Measurements from ENCODE around the gene KPNB1.

Gene KPNB1

DNA sequence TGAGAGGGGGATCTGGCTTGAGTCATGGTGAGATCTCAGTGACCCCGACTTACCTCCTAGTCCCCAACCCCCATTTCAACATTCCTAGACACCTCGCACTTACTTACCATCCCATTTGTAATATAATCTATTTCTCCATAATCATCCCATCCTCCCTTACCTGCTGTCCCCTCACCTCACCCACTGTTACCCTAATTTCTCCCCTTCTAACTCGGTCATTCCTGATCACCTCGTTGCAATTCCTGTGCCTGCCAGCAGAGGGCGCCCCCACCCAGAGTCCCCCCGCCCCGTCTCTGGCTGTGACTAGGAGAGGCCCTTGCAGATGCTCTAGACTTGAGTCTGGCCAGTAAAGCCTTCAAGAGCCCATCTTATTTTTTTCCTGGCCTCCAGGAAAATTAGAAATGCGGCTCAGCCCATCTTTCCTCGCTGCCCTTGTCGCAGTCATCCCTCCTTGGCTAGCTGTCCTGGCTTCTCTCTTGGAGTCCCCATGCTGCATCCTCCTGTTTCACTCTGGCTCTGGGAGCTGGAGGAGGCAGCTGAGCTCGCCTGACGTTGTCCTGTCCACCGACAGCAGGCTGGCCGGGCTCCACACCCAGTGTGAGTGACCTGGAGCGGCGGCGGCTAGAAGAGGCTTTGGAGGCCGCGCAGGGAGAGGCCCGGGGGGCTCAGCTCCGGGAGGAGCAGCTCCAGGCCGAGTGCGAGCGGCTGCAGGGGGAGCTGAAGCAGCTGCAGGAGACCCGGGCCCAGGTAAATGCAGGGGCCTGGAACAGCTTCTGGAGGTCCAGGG, 49.2 kb downstream of the KPNB1 start:
- DNase-seq = peak; percentile 54

DNA sequence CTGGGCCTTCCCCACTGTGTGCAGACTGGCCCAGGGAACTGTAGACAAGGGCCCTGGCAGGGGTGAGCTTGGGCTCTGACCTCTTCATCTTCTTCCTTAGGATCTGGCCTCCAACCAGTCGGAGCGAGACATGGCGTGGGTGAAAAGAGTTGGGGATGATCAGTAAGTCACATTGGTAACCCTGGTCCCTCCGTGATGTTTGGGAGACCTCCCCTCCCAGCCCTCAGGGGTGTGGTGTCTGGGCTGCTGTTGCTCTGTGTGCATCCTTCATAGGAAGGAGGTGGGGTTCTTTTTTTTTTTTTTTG, 49.8 kb downstream of the KPNB1 start:
- no peak for DNase-seq

GRCh38 chr17:47700471-47701449, 51.0 kb downstream of the KPNB1 start:
- DNase-seq = no peak

DNA sequence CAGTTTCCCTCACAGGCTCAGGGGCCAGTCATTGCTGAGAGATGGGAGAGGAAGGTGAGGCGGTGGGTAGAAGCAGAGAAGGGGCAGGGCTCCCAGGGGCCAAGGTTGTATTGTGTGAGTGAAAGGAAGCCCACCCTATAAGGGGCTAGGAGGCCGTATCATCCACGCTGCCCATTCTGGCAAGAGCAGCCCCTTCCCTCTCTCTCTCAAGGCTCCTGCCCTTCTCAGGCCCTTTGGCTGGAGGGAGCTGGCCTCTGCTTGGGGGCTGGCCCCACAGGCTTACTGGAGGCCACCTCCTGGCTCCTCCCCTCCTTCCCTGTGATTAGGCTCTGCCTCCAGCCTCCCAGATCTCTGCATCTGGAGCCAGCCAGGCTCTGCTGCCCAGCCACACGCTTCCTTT, 51.9 kb downstream of the KPNB1 start:
- DNase-seq = no peak

DNA sequence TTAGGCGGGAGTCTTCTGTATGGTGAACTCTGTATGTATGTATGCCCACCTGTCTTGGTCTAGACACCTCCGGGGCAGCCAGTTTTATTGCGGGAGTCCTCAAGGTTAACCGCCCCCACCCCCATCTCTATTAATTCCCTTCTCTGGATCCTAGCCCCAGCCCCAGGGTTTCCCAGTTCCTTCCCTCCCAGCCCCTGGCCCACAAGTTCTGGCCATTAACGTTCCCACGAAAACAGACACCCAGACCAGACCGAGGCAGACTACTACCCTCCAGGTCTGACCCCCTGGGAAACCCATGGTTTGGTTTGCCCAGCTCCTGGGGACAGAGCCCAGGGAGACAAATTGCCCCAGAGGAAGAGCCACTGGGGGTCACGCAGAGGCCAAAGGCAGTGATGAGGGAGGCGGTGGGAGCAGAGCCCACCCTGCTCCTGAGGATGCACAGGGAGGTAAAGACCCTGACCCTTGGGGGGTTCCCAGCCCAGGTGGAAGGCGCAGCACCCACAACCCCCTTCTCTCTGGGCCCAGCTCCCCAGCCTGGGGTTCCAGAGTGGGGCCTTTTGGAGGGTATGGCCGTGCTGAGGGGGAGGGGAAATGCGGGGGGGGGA, 52.8 kb downstream of the KPNB1 start:
- DNase-seq = no peak

DNA sequence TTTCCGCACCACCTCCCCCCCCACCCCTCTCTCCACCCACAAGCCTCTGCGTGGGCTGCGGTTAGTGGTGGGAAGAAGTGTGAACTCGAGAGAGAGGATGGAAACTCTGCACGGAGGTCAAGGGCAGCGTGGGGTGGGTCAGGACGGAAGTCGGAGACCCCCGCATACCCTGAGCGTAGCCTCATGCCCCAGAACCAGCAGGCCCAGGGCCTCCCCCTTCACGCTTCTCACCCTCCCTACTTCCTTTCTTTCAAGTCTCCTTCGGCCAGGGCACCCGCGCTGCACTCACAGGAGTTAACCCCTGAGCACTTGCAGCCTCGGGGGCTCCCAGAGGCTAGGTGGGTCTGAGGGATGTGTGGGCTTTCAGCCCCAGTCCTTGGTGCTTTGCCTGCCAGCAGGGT, 53.5 kb downstream of the KPNB1 start:
- no peak for DNase-seq

DNA sequence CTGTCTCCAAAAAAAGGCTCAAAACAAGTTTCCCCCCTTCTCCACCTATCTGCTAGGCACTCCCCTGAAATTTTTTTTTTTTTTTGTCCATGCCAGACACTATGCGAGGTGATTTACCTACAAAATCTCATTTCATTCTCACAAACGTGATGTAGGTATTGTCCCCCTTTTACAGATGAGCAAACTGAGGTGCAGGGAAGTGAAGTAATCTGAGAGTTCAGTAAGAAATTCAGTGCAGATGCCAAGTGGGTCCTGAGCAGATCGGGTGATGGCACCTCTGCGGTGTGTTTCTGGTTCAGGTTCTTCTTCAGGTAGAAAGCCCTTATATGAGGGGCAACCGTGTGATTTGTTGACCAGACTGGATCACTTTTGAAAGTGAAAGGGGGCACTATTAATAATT, 54.0 kb downstream of the KPNB1 start:
- DNase-seq = no peak

DNA sequence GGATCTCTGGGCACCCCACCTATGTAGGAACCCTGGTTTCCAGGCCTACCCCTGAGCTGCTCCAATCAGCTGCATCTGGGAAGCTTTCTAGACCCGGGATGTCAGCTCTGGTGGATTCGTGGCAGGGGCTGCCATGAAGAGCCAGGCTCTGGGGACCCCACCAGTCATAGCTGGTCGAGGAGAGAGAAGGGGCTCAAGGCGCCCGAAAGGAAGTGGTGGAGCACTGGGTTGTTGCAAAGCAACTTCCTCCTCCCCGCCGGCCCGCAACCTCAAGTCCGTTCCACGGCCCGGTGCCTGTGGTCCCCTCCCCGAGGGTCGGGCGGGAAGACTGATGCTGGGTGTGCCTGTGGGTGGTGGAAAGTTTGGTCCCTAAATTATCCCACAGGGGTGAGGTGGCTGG, 54.4 kb downstream of the KPNB1 start:
- no peak for DNase-seq

- no peak for DNase-seq
Observed at GRCh38 chr17:47704736-47705135, 55.0 kb downstream of the KPNB1 start.

GRCh38 chr17:47705536-47706530, 56.1 kb downstream of the KPNB1 start:
- no peak for DNase-seq

GRCh38 chr17:47707056-47707804, 57.5 kb downstream of the KPNB1 start:
- DNase-seq = no peak

DNA sequence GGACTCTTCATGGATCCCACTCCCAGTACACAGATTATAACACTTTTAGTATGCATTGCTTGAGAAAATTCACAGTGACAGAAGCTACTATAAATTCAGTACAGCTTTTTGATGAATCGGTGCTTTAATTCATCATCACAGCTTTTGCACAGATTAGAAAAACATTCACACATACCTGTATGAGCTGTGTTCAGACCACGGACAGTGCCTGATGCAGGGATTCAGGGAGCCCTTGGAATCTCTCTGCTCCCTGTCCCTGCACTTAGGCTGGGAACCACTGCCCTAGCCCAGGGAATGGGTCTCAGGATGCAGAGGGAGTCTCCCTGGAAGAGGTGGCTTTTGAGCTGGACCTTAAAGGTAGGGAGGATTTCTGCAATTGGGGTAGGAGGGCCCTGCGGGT, 58.2 kb downstream of the KPNB1 start:
- DNase-seq = no peak

DNA sequence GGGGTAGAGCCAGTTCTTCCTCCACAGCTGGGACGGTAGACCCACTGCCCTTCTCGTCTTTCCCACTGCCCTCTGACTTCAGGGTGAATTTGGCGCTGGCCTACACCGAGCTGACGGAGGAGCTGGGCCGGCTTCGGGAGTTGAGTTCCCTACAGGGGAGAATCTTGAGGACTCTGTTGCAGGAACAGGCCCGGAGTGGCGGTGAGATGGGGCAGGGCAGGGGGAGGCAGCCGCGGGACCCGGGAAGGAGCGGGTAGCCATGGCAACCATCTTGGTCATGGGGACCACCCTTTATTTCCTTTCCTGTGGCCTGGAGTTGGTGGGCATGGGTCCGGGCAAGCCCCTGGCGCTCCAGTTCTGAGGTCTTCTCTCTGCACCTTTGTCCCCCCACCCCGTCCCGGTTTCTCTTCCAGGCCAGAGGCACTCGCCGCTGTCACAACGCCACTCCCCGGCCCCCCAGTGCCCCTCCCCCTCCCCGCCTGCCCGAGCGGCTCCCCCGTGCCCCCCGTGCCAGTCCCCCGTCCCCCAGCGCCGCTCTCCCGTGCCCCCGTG, 58.7 kb downstream of the KPNB1 start:
- no peak for DNase-seq

DNA sequence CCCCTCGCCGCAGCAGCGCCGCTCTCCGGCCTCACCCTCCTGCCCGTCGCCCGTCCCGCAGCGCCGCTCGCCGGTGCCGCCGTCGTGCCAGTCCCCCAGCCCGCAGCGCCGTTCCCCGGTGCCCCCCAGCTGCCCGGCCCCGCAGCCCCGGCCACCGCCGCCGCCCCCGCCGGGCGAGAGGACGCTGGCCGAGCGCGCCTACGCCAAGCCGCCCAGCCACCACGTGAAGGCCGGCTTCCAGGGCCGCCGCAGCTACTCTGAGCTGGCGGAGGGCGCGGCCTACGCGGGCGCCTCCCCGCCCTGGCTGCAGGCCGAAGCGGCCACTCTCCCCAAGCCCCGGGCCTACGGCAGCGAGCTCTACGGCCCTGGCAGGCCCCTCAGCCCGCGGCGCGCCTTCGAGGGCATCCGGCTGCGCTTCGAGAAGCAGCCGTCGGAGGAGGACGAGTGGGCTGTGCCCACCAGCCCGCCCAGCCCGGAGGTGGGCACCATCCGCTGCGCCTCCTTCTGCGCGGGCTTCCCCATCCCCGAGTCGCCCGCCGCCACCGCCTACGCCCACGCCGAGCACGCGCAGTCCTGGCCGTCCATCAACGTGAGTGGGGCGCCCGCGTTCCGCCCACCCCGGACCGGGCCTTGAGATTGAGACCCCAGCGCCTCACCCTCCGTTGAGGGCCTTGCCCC, 59.3 kb downstream of the KPNB1 start:
- DNase-seq = no peak

GRCh38 chr17:47709594-47709993, 59.9 kb downstream of the KPNB1 start:
- DNase-seq = no peak

DNA sequence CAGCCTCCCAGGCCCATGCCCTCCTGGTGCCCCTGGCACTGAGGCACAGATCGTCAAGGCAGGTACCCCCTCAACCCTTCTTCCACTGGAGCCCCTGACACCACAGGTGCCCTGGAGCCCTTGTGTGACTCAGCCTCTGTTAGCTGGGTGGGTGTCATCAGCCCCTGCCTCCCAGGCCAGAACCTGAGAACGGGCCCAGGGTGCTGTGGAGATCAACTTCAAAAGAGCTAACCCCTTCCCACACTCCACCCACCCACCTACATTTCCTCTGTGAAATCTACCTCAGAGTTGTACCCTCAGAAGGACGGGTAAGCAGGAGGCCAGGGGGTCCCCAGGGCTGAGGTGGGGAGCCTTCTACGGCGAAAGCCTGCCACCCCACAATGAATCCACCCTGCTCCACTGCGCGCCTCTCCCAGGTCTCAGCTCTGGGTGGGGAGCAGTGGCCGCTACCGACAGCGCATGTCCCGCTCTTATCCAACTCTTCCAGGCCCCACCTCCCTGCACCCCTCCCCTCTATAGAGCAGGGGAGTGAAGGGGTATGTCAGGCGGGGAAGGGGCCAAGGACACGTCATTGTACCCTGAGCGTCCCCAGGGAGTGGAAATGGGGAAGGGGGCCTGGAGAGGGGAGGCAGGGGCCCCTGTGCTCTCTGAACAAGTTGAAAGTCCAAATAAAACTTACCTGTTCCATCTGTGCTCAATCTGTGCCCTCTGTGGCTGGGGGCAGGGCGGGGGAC, 61.8 kb downstream of the KPNB1 start:
- DNase-seq = no peak

- DNase-seq = no peak
Observed at GRCh38 chr17:47712330-47713023, 62.8 kb downstream of the KPNB1 start.

DNA sequence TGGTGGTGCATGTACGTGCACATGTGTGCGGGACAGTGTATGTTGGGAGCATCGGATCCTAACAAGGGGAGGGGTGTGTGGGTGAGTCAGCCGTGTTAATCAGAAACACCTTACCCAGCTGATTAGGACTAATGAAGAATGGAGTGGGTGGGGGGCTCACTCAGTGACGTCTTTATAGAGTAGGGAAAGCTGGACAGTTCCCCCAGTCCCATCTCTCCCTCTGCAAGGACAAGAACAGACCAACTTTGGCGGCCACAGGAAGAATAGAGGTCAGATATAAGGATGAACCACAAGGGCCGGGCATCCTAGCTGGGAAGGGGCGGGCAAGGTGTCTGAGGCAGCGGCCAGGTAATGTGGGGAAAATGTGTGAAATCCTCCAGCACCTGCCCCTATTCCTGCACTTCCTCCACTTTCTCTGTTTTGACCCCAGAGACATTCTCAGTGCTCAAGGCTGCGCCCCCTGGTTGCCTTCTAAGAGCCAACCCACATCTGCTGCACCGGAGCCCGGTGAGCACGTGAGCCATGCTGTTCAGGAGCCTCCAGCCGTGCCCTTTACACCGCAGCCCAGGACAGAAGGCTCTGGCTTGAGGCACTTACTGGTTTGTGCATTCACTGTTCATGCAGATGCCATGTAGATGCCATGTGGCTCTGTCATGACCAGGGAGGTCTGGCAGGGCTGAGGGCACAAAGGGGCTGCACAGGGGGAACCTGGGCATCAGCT, 64.4 kb downstream of the KPNB1 start:
- DNase-seq = no peak

All from activated gamma-delta T cell (primary cell).